Fibroblast of the aortic adventitia (primary cell): ENCODE measurements around the gene FBN2. TPM values are rescaled to one million over a fixed set of nuclear protein-coding genes. Genes with fewer than 3 reads are reported as not detected.

Experiments
- DNase-seq: peaks from one replicate; pipeline ENCODE4 v3.0.0-alpha.2; 2010; ENCODE audit warnings: low read depth
- H3K4me3 ChIP-seq: 2 replicates; pipeline ENCODE4 v1.5.1; 2011; ENCODE audit warnings: low read depth, mild to moderate bottlenecking, control low read depth, low read length, moderate library complexity
- total RNA-seq: library from RNA; depleted of rRNA; stranded (reverse); fragments of >200 nt; gene quantifications from 2 replicates; pipeline ENCODE4 v1.2.3, GENCODE V29; 2012; ENCODE audit warnings: low replicate concordance
- TF ChIP-seq, protein P1 (sequence below): IDR thresholded peaks from 2 replicates; pipeline ENCODE4 v1.5.1; 2011; ENCODE audit warnings: mild to moderate bottlenecking, low read length, control low read depth, inconsistent platforms; ENCODE audit not compliant: insufficient read depth

FBN2 gene
- total RNA-seq, 1 donor = 19.8 TPM

DNA sequence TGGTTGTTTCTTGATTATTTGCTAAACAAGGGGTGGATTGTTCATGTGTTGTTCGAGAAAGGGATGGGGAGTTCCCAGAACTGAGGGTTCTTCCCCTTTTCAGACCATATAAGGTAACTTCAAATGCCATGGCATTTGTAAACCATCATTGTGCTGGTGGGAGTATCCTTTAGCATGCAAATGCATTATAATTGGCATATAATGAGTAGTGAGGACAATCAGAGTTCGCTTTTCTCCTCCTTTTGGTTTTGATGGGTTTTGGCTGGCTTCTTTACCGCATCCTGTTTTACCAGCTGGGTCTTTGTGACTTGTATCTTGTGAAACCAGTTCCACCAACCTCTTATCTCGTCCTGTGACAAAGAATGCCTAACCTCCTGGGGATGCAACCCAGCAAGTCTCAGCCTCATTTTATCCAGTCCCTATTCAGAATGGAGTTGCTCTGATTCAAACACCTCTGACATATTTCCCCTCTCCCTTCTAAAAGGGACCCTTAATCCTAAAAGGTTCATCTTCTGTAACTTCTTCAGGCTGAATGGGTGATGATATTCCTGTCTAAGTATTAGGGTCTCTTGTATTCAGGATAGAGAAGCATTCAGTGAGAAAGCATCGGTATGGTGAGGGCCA lies 8.7 kb upstream of the FBN2 start:
- TF ChIP-seq, protein P1, sequence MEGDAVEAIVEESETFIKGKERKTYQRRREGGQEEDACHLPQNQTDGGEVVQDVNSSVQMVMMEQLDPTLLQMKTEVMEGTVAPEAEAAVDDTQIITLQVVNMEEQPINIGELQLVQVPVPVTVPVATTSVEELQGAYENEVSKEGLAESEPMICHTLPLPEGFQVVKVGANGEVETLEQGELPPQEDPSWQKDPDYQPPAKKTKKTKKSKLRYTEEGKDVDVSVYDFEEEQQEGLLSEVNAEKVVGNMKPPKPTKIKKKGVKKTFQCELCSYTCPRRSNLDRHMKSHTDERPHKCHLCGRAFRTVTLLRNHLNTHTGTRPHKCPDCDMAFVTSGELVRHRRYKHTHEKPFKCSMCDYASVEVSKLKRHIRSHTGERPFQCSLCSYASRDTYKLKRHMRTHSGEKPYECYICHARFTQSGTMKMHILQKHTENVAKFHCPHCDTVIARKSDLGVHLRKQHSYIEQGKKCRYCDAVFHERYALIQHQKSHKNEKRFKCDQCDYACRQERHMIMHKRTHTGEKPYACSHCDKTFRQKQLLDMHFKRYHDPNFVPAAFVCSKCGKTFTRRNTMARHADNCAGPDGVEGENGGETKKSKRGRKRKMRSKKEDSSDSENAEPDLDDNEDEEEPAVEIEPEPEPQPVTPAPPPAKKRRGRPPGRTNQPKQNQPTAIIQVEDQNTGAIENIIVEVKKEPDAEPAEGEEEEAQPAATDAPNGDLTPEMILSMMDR = no peak
- H3K4me3 ChIP-seq = no peak overlapping the region
- DNase-seq = no peak

DNA sequence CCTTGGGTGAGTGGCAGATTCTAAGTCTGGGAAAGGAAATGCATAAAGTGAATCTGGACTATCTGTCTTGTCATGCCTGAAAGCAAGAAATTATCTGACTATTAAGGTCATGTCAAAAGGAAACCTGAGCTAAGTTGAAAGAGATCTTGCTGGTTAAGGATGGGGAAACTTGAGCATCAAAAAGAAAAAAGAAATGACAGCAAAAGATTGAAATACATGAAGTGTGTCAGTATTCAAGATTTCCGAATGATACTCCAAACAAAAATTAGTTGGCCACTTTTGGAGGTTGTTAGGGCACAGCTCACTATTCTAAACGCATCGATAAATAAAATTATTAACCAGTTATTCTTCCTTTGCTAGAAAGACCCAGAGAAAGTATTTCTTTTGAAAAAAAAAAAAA lies 3.3 kb upstream of the FBN2 start:
- no peak for DNase-seq
- TF ChIP-seq, protein P1 = no peak
- no peak overlapping the region for H3K4me3 ChIP-seq

DNA sequence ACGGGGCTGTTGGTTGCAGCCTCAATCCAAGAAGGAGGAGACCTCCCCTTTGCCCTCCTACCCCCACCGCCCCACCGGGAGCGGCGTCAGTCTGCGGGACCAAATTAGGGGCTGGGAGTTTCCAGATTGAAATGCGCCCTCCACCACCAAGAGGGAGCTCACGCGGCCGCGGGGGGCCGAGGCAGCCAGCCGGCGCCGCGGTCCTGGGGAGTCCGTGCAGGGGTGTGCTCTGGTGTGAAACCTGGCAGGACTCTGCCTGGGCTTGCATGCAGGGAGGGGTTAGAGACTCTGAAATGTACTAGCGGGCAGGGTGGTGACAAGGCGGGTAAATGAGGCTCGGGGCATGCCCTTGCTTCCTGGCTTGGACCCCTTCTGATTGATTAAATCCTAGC lies 989 bp upstream of the FBN2 start:
- TF ChIP-seq, protein P1 = no peak
- peak; percentile 16 for DNase-seq

DNA sequence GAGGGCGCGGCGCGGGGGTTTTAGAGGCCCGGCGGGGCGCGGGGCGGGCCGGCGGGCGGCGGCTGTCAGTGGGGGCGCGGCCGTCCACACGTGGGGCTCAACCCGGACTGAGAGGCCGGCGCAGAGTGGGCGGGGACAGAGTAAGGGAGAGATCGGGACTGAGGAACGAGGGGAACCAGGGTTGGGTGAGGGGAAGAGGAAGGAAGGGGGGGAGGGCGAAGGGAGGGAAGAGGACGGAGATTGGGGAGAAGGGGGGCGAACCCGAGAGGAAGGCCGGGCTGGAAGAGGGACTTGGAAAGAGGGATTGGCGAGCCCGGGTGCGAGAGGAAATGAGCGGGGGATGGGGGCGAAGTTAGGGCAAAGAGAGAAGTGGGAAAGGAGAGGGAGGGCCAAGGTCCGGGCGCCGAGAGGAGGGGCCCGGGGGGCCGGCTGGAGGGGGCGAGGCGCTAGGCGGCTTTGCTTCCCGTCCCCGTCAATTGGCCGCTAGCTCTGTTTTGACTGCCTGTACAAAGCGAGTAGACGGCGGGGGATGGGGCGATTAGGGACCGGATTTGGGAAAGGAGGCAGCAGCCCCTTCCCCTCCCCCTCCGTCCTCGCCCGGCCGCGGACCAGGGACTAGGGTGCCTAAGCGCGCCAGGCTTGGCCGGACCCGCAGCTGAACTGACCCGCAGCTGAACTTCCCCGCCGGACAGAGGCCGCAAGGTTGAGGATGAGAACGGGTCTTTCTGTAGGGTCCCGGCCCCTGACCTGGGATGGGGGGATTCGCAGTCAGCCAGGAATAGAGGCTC lies 399 bp upstream of the FBN2 start:
- DNase-seq = peak; percentile 69
- TF ChIP-seq, protein P1 = no peak
- peak overlapping the region; percentile 68 for H3K4me3 ChIP-seq

More for the DNA sequence above, 989 bp upstream of the FBN2 start:
- H3K4me3 ChIP-seq = peak overlapping the region; percentile 68

DNA sequence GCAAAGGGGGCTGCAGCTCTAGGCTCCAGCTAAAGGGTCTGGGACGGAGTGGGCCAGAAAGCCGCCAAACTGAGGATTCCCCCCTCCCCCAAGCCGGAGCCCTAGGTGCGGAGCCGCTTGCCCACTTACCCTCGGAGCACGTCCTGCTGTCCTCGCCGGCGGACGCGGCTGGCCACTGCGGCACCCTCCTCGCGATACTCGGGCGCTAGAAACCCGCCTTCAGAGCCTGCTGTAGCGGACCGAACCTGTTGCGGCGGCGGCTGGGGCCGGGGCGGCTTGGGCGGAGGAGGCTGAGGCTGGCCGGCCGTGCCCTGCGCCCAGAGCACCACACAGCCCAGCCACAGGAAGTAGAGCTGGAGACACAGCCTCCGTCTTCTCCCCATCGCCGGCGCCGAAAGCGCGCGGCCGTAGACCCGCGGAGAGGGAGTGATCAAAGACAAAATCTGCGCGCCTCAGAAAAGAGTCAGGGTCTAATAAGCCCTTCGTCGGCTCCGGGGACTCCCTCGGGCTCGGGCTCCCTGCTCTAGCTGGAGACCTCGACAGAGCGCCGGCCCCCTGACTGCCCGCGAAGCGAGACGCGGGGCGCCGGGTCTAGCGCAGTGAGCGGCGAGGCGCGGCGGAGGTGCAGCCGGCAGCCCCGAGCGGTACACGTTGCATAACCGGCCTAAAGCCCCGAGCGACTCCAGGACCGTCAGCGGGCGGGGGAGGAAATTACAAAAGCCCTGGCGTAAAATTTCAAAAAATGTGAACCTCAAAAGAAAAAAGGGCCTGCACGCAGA lies 635 bp downstream of the FBN2 start:
- H3K4me3 ChIP-seq = peak overlapping the region; percentile 68
- TF ChIP-seq, protein P1 = no peak
- peak; percentile 56 for DNase-seq

DNA sequence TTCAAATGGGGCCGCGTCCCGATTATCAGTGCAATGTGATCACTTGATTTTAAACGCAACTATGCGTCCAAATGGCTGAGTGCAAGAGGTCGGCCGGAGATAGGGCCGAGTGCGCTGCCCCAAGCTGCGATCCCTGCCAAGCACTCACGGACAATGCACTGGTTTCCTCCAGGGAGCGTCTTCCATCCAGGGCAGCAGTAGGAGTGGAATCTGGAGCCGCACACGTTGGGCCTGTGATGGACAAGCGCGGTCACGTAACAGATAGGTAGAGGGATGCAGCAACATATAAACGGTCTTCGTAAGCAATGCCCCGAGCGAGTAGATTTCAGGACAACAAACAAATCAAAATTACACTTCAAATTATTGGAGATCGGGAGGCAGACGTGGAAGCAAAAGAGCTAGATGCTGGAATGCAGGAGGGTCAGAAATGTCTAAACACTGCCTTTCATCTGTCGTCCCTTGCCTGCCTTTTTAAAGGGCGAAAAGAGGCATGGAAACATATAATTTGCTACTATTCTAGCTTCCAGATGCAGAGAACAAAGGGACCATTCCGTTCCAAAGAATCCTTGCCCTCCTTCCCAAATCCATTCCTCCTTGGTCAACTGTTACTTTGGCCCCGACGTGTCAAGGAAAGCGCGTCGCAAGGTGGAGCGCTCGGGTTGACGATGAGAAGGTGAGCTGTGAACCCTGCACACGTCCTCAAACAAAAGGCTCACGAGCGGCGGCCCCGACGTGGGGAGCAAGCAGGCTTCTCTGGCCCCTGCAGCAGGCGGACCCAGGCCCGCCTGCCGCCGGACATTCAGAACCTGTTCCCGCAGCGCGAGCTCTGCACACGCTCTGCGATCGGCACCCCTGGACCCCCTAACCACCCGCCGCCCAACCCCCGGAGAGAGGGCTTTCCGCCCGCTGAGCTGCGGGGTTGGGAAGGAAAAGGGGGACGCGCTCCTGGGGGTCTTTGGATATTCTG lies 1.5 kb downstream of the FBN2 start:
- TF ChIP-seq, protein P1 = no peak
- no peak for DNase-seq

More for the DNA sequence above, 1.5 kb downstream of the FBN2 start:
- H3K4me3 ChIP-seq = peak overlapping the region; percentile 68
